ENCODE data around the gene FOXQ1. TPM values are rescaled to one million over a fixed set of nuclear protein-coding genes. Genes with fewer than 3 reads are reported as not detected.

FOXQ1 gene
- total and polyA plus RNA-seq, 4 donors, result 0.28 to 1.1 TPM; not detected in 2

GRCh38 chr6:1298768-1299167, 13.1 kb upstream of the FOXQ1 start:
- 96% methylated on average over 2 of the region's 2 CpGs for WGBS

More at GRCh38 chr6:1298768-1299167, 13.1 kb upstream of the FOXQ1 start:
- H3K27ac ChIP-seq (ENCODE audit: low read depth in 1 of 2, low read length in 2 of 2), result no peak overlapping the region
- no peaks in the 10 kb centered on the region for H3K36me3 ChIP-seq (ENCODE audit: control insufficient read depth in 4 of 4, insufficient read depth in 3 of 4, low read depth in 1 of 4, low read length in 3 of 4)
- TF ChIP-seq CTCF (IDR thresholded peaks at IDR 0.05; ENCODE audit: low read depth, low read length, missing input control) (no peak), SP1 (IDR thresholded peaks at IDR 0.05) (no peak), EGR1 (IDR thresholded peaks at IDR 0.05; ENCODE audit: low read depth in 2 of 2) (no peak), FOXA1 (IDR thresholded peaks at IDR 0.05) (no peak), MAX (IDR thresholded peaks at IDR 0.05) (no peak), HNF4G (IDR thresholded peaks at IDR 0.05) (no peak), RAD21 (IDR thresholded peaks at IDR 0.05) (no peak), TAF1 (conservative IDR thresholded peaks at IDR 0.05) (no peak), RXRA (IDR thresholded peaks at IDR 0.05) (no peak), HNF4A (conservative IDR thresholded peaks at IDR 0.05) (no peak), NR2F2 (IDR thresholded peaks at IDR 0.05) (no peak), YY1 (IDR thresholded peaks at IDR 0.05) (no peak), ZBTB33 (IDR thresholded peaks at IDR 0.05) (no peak), JUND (IDR thresholded peaks at IDR 0.05) (no peak), FOXA2 (IDR thresholded peaks at IDR 0.05) (no peak), GABPA (IDR thresholded peaks at IDR 0.05 in 1 of 2, conservative IDR thresholded peaks at IDR 0.05 in 1 of 2) (no peak), ATF3 (IDR thresholded peaks at IDR 0.05) (no peak), REST (IDR thresholded peaks at IDR 0.05) (no peak)
- no peak overlapping the region for H3K9ac ChIP-seq (ENCODE audit: low read depth in 1 of 2, low read length in 2 of 2)
- no peak overlapping the region for H3K4me3 ChIP-seq (ENCODE audit: low read depth in 1 of 3, low read length in 3 of 3)
- no peak for DNase-seq (ENCODE audit: low spot score)
- no peaks in the 10 kb centered on the region for H3K27me3 ChIP-seq (ENCODE audit: control insufficient read depth in 4 of 4, insufficient read depth in 4 of 4, low read length in 3 of 4)
- peaks cover 0 to 5% (median 0%) of the 10 kb centered on the region in 4 donors for H3K9me3 ChIP-seq (ENCODE audit: control insufficient read depth in 4 of 4, low read length in 3 of 4)
- no peaks in the 10 kb centered on the region for H3K4me1 ChIP-seq (ENCODE audit: control insufficient read depth in 4 of 4, insufficient read depth in 4 of 4, low read length in 3 of 4)
